GM23248 (cell line): ENCODE measurements around the gene CLPTM1L. TPM values are rescaled to one million over a fixed set of nuclear protein-coding genes. Genes with fewer than 3 reads are reported as not detected.
A peak's percentile ranks its signal among the peaks of the same experiment; 100 is the strongest.

Source experiments
- DNase-seq: peaks from one replicate; pipeline ENCODE4 v3.0.0-alpha.2; 2015
- H2AFZ ChIP-seq: fragments of 200-600 bp; sonication (generic); 2 replicates; pipeline ENCODE4 v1.6.1; 2016; ENCODE audit warnings: antibody characterized with exemption
- H3F3A ChIP-seq: fragments of 200-600 bp; sonication (generic); 2 replicates; pipeline ENCODE4 v1.6.1; 2016; ENCODE audit warnings: mild to moderate bottlenecking, antibody characterized with exemption, mixed run types; ENCODE audit not compliant: insufficient read depth
- H3K27ac ChIP-seq: fragments of 200-600 bp; sonication (generic); 2 replicates; pipeline ENCODE4 v1.5.1; 2016; ENCODE audit warnings: mild to moderate bottlenecking
- H3K27me3 ChIP-seq: fragments of 200-600 bp; sonication (generic); replicated peaks from 2 replicates; pipeline ENCODE4 v1.6.1; 2016; ENCODE audit warnings: mild to moderate bottlenecking; ENCODE audit not compliant: insufficient read depth
- H3K36me3 ChIP-seq: fragments of 200-600 bp; sonication (generic); 2 replicates; pipeline ENCODE4 v1.6.1; 2016; ENCODE audit warnings: low read depth, mild to moderate bottlenecking
- H3K4me1 ChIP-seq: fragments of 200-600 bp; sonication (generic); 2 replicates; pipeline ENCODE4 v1.6.1; 2016; ENCODE audit warnings: mild to moderate bottlenecking; ENCODE audit not compliant: insufficient read depth
- H3K4me2 ChIP-seq: fragments of 200-600 bp; sonication (generic); one replicate; pipeline ENCODE4 v1.6.1; 2016; ENCODE audit warnings: mild to moderate bottlenecking; ENCODE audit not compliant: unreplicated experiment
- H3K4me3 ChIP-seq: fragments of 200-600 bp; sonication (generic); 2 replicates; pipeline ENCODE4 v1.5.1; 2016; ENCODE audit warnings: mild to moderate bottlenecking
- H3K79me2 ChIP-seq: fragments of 200-600 bp; sonication (generic); 2 replicates; pipeline ENCODE4 v1.6.1; 2016; ENCODE audit warnings: mild to moderate bottlenecking; ENCODE audit not compliant: insufficient read depth
- H3K9ac ChIP-seq: fragments of 200-600 bp; sonication (generic); 2 replicates; pipeline ENCODE4 v1.6.1; 2016; ENCODE audit warnings: mild to moderate bottlenecking
- H3K9me2 ChIP-seq: fragments of 200-600 bp; sonication (generic); 2 replicates; pipeline ENCODE4 v1.6.1; 2016; ENCODE audit warnings: mixed run types, mild to moderate bottlenecking, moderate library complexity; ENCODE audit not compliant: insufficient read depth
- H3K9me3 ChIP-seq: fragments of 200-600 bp; sonication (generic); one replicate; pipeline ENCODE4 v1.6.1; 2017; ENCODE audit warnings: low read depth
- H4K20me1 ChIP-seq: fragments of 200-600 bp; sonication (generic); 2 replicates; pipeline ENCODE4 v1.6.0; 2016; ENCODE audit not compliant: insufficient read depth
- EZH2 ChIP-seq: fragments of 200-600 bp; sonication (generic); IDR thresholded peaks from 2 replicates; pipeline ENCODE4 v1.6.1; 2018; ENCODE audit warnings: antibody characterized with exemption, mild to moderate bottlenecking; ENCODE audit not compliant: insufficient read depth, poor library complexity, severe bottlenecking
- EZH2phosphoT487 ChIP-seq: fragments of 200-600 bp; sonication (generic); IDR thresholded peaks from 2 replicates; pipeline ENCODE4 v1.6.1; 2018; ENCODE audit warnings: antibody characterized with exemption, moderate library complexity, mild to moderate bottlenecking, low read depth; ENCODE audit not compliant: insufficient read depth
- WGBS, 2 experiments: methylation state at CpG; one replicate each; pipeline ENCODE4 v1.1.6; 2015 to 2017; ENCODE audit warnings: low lambda C conversion rate in 2 of 2, low coverage in 1 of 2; ENCODE audit errors: missing lambda C conversion rate in 2 of 2; 5-methylcytosine and 5-hydroxymethylcytosine counted together
- in situ Hi-C: fragments of 300-500 bp; cut with MboI; formaldehyde crosslinking; loops from 2 replicates; pipeline ENCODE4 v1.15.0; 2020
- polyA plus RNA-seq: library from polyadenylated mRNA; unstranded; fragments of >200 nt; fragmentation: Nextera tagmentation; extraction: Ambion mirVana; gene quantifications from 2 replicates; pipeline ENCODE4 v1.2.1, GENCODE V29; 2016
- total RNA-seq: library from RNA; depleted of rRNA; stranded (reverse); fragments of >200 nt; shearing (Covaris generic); gene quantifications from 2 replicates; pipeline ENCODE4 v1.2.3, GENCODE V29; 2014

Gene CLPTM1L
- total and polyA plus RNA-seq, 2 experiments from 2014 or later = 25.6 to 135 TPM

DNA sequence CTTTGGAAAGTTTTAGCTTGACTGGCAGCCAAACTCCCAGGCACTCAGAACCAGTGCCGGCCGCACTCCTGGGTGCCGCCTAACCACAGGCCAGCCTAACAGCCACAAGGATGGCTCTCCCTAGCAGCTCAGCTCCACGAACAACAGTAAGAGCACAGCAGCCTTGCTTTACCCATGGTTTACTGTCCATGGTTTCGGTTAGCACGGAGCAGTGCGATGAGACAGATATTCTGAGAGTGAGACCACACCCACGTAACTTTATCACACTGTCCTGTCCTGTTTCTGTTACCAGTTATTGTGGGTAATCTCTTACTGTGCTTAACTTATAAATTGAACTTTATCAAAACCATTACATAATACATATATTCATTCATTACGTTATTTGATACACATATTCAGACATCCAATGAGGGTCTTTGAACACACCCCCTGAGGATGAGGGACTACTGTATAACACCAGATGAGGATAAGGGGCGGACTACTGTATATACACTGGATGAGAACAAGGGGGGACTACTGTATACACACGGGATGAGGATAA, 12.4 kb downstream of the CLPTM1L start:
- Histone ChIP-seq H4K20me1 (no peaks in the 10 kb centered on the region; the same call in 1 of the 2 replicates), H3K27ac (no peak overlapping the region), H3K4me2 (no peak overlapping the region), H3K9me3 (no peaks in the 10 kb centered on the region), H3K27me3 (no peaks in the 10 kb centered on the region), H3F3A (peaks cover 29% of the 10 kb centered on the region), H3K4me1 (peaks cover 3% of the 10 kb centered on the region; the same call in 1 of the 2 replicates), H3K4me3 (no peak overlapping the region), H2AFZ (no peak overlapping the region), H3K79me2 (0 out of 2 replicates have a peak, but pooled peaks cover 11% of the 10 kb centered on the region), H3K9ac (no peak overlapping the region), H3K36me3 (peaks cover 13% of the 10 kb centered on the region; the same call in 1 of the 2 replicates), H3K9me2 (no peaks in the 10 kb centered on the region)
- in situ Hi-C loops = no loop called here
- peak; percentile 15 for DNase-seq
- TF ChIP-seq EZH2 (no peak), EZH2phosphoT487 (no peak)
- WGBS, 2 experiments = 81 to 85% methylated on average over 11 of the region's 11 CpGs

DNA sequence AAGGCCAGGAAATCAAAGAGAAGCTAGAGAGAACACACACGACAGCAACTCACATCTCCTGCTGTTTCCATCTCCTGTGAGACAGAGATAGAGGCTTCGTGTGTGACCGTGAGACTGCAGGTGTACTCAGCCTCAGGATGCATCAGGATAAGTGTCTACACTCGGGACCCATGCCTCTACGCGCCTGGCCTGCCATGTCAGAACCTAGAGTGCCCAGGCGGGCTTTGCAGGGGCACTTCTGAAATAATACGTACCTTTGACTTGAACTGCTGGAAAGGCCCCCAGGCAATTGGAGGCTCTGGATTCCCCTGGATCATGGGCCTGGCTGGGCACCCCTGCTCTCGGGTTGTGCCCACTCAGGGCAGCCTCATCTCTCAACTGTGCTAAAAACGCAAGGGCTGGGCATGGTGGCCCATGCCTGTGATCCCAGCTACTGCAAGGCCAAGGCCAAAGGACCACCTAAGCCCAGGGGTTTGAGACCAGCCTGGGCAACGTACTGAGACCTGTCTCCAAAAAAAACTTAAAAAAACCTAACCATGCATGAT, 13.0 kb downstream of the CLPTM1L start:
- no peaks in the 10 kb centered on the region for H3K9me3 ChIP-seq
- H3K4me1 ChIP-seq = peaks cover 3% of the 10 kb centered on the region; the same call in 1 of the 2 replicates
- no peak overlapping the region for H3K4me3 ChIP-seq
- no peak overlapping the region for H2AFZ ChIP-seq
- 95 to 97% methylated on average over 11 of the region's 11 CpGs for WGBS, 2 experiments
- TF ChIP-seq EZH2phosphoT487 (no peak), EZH2 (no peak)
- no peak overlapping the region for H3K4me2 ChIP-seq
- no peak overlapping the region for H3K27ac ChIP-seq
- in situ Hi-C loops = no loop called here
- H3K9me2 ChIP-seq = no peaks in the 10 kb centered on the region
- DNase-seq = no peak
- no peaks in the 10 kb centered on the region; the same call in 1 of the 2 replicates for H4K20me1 ChIP-seq
- H3K9ac ChIP-seq = no peak overlapping the region
- H3F3A ChIP-seq = peaks cover 35% of the 10 kb centered on the region
- H3K27me3 ChIP-seq = no peaks in the 10 kb centered on the region
- peaks cover 13% of the 10 kb centered on the region; the same call in 1 of the 2 replicates for H3K36me3 ChIP-seq
- 0 out of 2 replicates have a peak, but pooled peaks cover 8% of the 10 kb centered on the region for H3K79me2 ChIP-seq

DNA sequence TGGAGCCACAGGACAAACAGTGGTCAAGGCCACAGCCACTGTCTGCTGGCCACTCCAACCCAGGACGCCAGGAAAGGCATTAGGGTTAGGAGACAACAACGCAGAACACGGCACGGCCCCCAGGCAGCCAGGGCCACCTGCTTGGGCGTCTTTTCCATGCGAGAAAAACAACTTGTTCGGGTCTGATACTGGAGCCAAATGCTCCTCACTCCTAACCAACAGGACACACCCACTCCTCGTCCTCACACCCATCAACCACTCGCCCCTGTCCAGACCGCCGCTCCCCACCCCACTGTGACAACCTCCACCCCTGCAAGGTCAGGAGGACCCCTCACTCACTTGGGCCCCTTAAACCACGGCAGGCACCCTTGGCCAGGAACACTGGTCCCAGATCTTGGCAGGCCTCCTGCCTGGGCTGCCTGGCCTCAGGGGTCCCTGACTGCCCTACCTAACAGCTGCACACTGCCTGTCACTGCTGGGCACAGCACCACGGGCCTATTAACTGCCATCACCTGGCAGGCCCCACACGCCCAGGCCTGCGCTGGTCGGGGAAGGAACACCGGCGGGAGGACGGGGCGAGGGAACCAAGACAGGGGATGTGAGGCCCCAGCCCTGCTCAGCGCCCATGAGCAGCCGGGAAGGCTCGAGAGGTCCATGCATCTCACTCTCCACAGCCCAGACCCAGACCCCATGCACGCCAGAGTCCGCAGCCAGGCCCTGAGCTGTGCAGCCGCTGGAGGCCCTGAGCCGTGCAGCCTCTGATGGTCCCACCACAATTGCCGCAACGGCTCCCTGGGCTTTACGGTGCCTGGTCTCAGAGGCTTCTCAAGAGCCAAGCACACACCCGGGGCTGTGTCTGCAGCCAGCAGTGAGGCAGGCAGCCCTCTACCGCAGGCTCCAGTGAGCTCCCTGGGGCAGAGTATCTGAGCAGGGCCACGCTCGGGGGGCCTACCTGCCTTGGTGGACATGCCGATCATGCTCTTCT, 13.8 kb downstream of the CLPTM1L start:
- no peaks in the 10 kb centered on the region for H3K9me2 ChIP-seq
- no peak overlapping the region for H3K27ac ChIP-seq
- in situ Hi-C loops = no loop called here
- H3K36me3 ChIP-seq = peaks cover 13% of the 10 kb centered on the region; the same call in 1 of the 2 replicates
- H3F3A ChIP-seq = peaks cover 43% of the 10 kb centered on the region
- H3K27me3 ChIP-seq = no peaks in the 10 kb centered on the region
- 0 out of 2 replicates have a peak, but pooled peaks cover 3% of the 10 kb centered on the region for H3K79me2 ChIP-seq
- WGBS, 2 experiments = 94 to 96% methylated on average over 35 of the region's 35 CpGs
- no peaks in the 10 kb centered on the region for H3K9me3 ChIP-seq
- H4K20me1 ChIP-seq = no peaks in the 10 kb centered on the region; the same call in 1 of the 2 replicates
- no peak overlapping the region for H2AFZ ChIP-seq
- DNase-seq = no peak
- H3K4me3 ChIP-seq = no peak overlapping the region
- peaks cover 3% of the 10 kb centered on the region; the same call in 1 of the 2 replicates for H3K4me1 ChIP-seq
- no peak for TF ChIP-seq EZH2
- no peak for TF ChIP-seq EZH2phosphoT487
- no peak overlapping the region for H3K9ac ChIP-seq
- no peak overlapping the region for H3K4me2 ChIP-seq

DNA sequence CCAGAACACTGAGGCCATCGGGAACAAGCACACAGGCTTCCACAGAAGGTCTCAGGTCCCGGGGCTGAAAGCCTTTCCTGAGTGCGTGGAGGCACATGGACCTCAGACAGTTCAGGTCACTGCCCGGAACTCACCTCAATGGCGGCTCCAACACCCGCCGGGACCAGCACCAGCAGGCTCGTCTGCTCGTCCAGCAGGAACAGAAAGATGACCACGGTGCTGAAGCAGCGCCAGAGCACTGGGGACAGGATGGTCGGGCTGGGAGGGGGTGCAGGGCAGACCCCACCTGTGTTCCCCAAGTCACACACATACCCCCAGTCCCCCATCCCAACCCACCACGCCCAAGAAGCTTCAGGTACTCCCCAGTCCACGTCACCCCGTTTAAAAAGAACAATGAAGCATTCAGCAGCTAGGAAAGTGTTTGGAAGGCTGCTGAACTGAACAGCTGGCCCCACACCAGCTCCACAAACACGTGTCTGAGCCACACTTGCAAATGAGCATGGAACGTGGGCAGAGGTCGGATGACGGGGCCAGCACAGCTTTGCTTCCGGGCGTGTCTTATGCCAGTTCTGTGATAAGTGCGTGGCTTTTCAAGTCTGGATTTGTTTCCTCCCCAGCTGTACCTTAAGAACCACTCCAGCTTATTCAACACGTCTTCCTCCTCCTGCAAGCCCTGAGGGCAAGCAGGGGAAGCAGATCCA, 14.6 kb downstream of the CLPTM1L start:
- Histone ChIP-seq H3K4me2 (no peak overlapping the region), H3F3A (peaks cover 46% of the 10 kb centered on the region), H3K4me1 (peaks cover 3% of the 10 kb centered on the region; the same call in 1 of the 2 replicates), H3K27ac (no peak overlapping the region), H3K9me3 (no peaks in the 10 kb centered on the region), H4K20me1 (no peaks in the 10 kb centered on the region; the same call in 1 of the 2 replicates), H3K9ac (no peak overlapping the region), H3K79me2 (0 out of 2 replicates have a peak, but pooled peaks cover 3% of the 10 kb centered on the region), H3K27me3 (no peaks in the 10 kb centered on the region), H3K4me3 (no peak overlapping the region), H3K9me2 (no peaks in the 10 kb centered on the region), H2AFZ (no peak overlapping the region), H3K36me3 (peaks cover 13% of the 10 kb centered on the region; the same call in 1 of the 2 replicates)
- DNase-seq = no peak
- in situ Hi-C loops = no loop called here
- WGBS, 2 experiments = 84 to 85% methylated on average over 23 of the region's 23 CpGs
- TF ChIP-seq EZH2phosphoT487 (no peak), EZH2 (no peak)
